Measurements from ENCODE around the gene ULK4. TPM values are rescaled to one million over a fixed set of nuclear protein-coding genes. Genes with fewer than 3 reads are reported as not detected.

ULK4 gene
- polyA plus RNA-seq, 1 of the 3 experiments (the other 2 are of a cell fraction) = 6.2 TPM

GRCh38 chr3:41920406-41920965 lies 41.4 kb downstream of the ULK4 start:
- Histone ChIP-seq H3K4me3 (ENCODE audit: low read depth in 2 of 2, low read length in 1 of 2) (no peak overlapping the region), H3K4me1 (ENCODE audit: control insufficient read depth in 1 of 2, insufficient read depth in 2 of 2, low read depth in 1 of 2, low read length in 1 of 2) (no peaks in the 10 kb centered on the region), H3K27ac (ENCODE audit: low read depth in 2 of 2, low read length in 1 of 2) (no peak overlapping the region), H3K27me3 (ENCODE audit: insufficient read depth) (no peaks in the 10 kb centered on the region), H3K4me2 (no peak overlapping the region), H3K36me3 (replicated peaks in 1 of 2; ENCODE audit: control insufficient read depth in 1 of 2, insufficient read depth in 2 of 2, low read length in 1 of 2) (no peaks in the 10 kb centered on the region), H3K9ac (no peak overlapping the region), H3K9me3 (no peaks in the 10 kb centered on the region), H2AFZ (ENCODE audit: low read depth) (no peak overlapping the region), H3K79me2 (ENCODE audit: insufficient read depth) (no peaks in the 10 kb centered on the region), H3F3A (replicated peaks; ENCODE audit: insufficient read depth) (no peaks in the 10 kb centered on the region), H4K20me1 (ENCODE audit: insufficient read depth) (no peaks in the 10 kb centered on the region), H3K9me2 (no peaks in the 10 kb centered on the region)
- DNase-seq = no peak
- CTCF ChIA-PET = interaction anchor here (0.9 kb wide), 1 partner anchor 11 kb away, joined by 3 read pairs; no protein-coding TSS in a partner anchor
- no peak for TF ChIP-seq FOXM1 (IDR thresholded peaks at IDR 0.05; ENCODE audit: low read depth)
- POLR2A ChIA-PET = no interaction called here
- WGBS (ENCODE audit: low lambda C conversion rate) = 100% methylated on average over 5 of the region's 5 CpGs

DNA sequence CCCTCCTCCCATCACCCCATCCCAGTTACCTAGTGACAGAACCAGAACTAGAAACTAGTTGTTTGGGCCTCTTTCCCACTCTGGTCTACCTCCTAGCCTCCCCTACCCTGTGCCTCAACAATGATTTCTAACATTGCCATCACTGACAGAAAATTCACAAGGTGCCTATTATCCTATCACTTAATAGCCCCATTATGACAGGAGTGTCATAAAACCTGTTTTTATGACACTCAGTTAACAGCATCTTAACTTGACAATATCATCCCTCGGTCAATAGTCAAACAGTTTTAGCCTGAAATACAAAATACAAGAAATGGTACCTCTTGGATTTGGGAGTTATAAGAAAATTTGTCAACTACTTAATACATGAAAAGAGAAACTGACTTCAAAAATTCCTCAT lies 46.5 kb downstream of the ULK4 start:
- Histone ChIP-seq H3K4me1 (ENCODE audit: control insufficient read depth in 1 of 2, insufficient read depth in 2 of 2, low read depth in 1 of 2, low read length in 1 of 2) (no peaks in the 10 kb centered on the region), H3K36me3 (replicated peaks in 1 of 2; ENCODE audit: control insufficient read depth in 1 of 2, insufficient read depth in 2 of 2, low read length in 1 of 2) (peaks cover 0 to 3% of the 10 kb centered on the region in 2 experiments), H3K9me2 (no peaks in the 10 kb centered on the region), H4K20me1 (ENCODE audit: insufficient read depth) (no peaks in the 10 kb centered on the region), H3K9ac (no peak overlapping the region), H3K9me3 (no peaks in the 10 kb centered on the region), H3F3A (replicated peaks; ENCODE audit: insufficient read depth) (peaks cover 3% of the 10 kb centered on the region), H3K4me3 (ENCODE audit: low read depth in 2 of 2, low read length in 1 of 2) (no peak overlapping the region), H3K79me2 (ENCODE audit: insufficient read depth) (no peaks in the 10 kb centered on the region), H2AFZ (ENCODE audit: low read depth) (no peak overlapping the region), H3K4me2 (no peak overlapping the region), H3K27me3 (ENCODE audit: insufficient read depth) (no peaks in the 10 kb centered on the region), H3K27ac (ENCODE audit: low read depth in 2 of 2, low read length in 1 of 2) (no peak overlapping the region)
- ChIA-PET CTCF (no interaction called here), POLR2A (no interaction called here)
- DNase-seq = no peak
- TF ChIP-seq USF2 (IDR thresholded peaks at IDR 0.05; ENCODE audit: borderline replicate concordance, low read depth, low read length) (no peak), RCOR1 (IDR thresholded peaks at IDR 0.05; ENCODE audit: low read length) (no peak), FOSL2 (IDR thresholded peaks at IDR 0.05; ENCODE audit: borderline replicate concordance, low read depth) (no peak), GABPA (IDR thresholded peaks at IDR 0.05; ENCODE audit: low read depth) (no peak), MXI1 (IDR thresholded peaks at IDR 0.05; ENCODE audit: low read depth, low read length) (no peak), NFIC (IDR thresholded peaks at IDR 0.05; ENCODE audit: borderline replicate concordance) (no peak), JUND (IDR thresholded peaks at IDR 0.05) (no peak), GATA2 (CRISPR knock-in tag; IDR thresholded peaks at IDR 0.05) (no peak), YY1 (IDR thresholded peaks at IDR 0.05; ENCODE audit: low read depth) (no peak), NRF1 (IDR thresholded peaks at IDR 0.05; ENCODE audit: low read depth, low read length) (no peak), FOXJ3 (CRISPR knock-in tag; IDR thresholded peaks at IDR 0.05) (no peak), RXRA (IDR thresholded peaks at IDR 0.05; ENCODE audit: borderline replicate concordance, low read depth) (no peak), SMC3 (IDR thresholded peaks at IDR 0.05; ENCODE audit: low read depth, low read length) (no peak), MEF2A (IDR thresholded peaks at IDR 0.05; ENCODE audit: borderline replicate concordance, low read depth) (no peak), IRF3 (IDR thresholded peaks at IDR 0.05; ENCODE audit: low read depth, low read length) (no peak), POLR2AphosphoS5 (IDR thresholded peaks at IDR 0.05; ENCODE audit: low read depth, low read length) (no peak), EZH2phosphoT487 (IDR thresholded peaks at IDR 0.05; ENCODE audit: borderline replicate concordance, low read depth) (no peak)
- TF ChIP-seq, protein P1, sequence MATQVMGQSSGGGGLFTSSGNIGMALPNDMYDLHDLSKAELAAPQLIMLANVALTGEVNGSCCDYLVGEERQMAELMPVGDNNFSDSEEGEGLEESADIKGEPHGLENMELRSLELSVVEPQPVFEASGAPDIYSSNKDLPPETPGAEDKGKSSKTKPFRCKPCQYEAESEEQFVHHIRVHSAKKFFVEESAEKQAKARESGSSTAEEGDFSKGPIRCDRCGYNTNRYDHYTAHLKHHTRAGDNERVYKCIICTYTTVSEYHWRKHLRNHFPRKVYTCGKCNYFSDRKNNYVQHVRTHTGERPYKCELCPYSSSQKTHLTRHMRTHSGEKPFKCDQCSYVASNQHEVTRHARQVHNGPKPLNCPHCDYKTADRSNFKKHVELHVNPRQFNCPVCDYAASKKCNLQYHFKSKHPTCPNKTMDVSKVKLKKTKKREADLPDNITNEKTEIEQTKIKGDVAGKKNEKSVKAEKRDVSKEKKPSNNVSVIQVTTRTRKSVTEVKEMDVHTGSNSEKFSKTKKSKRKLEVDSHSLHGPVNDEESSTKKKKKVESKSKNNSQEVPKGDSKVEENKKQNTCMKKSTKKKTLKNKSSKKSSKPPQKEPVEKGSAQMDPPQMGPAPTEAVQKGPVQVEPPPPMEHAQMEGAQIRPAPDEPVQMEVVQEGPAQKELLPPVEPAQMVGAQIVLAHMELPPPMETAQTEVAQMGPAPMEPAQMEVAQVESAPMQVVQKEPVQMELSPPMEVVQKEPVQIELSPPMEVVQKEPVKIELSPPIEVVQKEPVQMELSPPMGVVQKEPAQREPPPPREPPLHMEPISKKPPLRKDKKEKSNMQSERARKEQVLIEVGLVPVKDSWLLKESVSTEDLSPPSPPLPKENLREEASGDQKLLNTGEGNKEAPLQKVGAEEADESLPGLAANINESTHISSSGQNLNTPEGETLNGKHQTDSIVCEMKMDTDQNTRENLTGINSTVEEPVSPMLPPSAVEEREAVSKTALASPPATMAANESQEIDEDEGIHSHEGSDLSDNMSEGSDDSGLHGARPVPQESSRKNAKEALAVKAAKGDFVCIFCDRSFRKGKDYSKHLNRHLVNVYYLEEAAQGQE (IDR thresholded peaks at IDR 0.05; ENCODE audit: low read depth, low read length) = no peak
- TF ChIP-seq, protein P2, sequence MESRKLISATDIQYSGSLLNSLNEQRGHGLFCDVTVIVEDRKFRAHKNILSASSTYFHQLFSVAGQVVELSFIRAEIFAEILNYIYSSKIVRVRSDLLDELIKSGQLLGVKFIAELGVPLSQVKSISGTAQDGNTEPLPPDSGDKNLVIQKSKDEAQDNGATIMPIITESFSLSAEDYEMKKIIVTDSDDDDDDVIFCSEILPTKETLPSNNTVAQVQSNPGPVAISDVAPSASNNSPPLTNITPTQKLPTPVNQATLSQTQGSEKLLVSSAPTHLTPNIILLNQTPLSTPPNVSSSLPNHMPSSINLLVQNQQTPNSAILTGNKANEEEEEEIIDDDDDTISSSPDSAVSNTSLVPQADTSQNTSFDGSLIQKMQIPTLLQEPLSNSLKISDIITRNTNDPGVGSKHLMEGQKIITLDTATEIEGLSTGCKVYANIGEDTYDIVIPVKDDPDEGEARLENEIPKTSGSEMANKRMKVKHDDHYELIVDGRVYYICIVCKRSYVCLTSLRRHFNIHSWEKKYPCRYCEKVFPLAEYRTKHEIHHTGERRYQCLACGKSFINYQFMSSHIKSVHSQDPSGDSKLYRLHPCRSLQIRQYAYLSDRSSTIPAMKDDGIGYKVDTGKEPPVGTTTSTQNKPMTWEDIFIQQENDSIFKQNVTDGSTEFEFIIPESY (IDR thresholded peaks at IDR 0.05; ENCODE audit: borderline replicate concordance, low read depth) = no peak
- WGBS (ENCODE audit: low lambda C conversion rate) = 97% methylated on average over 1 of the region's 1 CpG
